Karpas-422 (cell line): Measurements from ENCODE around the gene IFNA6. TPM values are rescaled to one million over a fixed set of nuclear protein-coding genes. Genes with fewer than 3 reads are reported as not detected.
"Not testable (repeated sequence)": the region's sequence is repeated elsewhere in the genome, so short reads cannot be mapped to it uniquely, and the experiment has no call there.

Source experiments
- DNase-seq: peaks from one replicate; pipeline ENCODE4 v3.0.0-alpha.2; 2015
- H2AFZ ChIP-seq: fragments of 200-600 bp; sonication (generic); 2 replicates; pipeline ENCODE4 v1.6.1; 2014; ENCODE audit warnings: antibody characterized with exemption, low read length, mixed read lengths
- H3K27ac ChIP-seq: fragments of 200-600 bp; sonication (generic); 2 replicates; pipeline ENCODE4 v1.5.1; 2014; ENCODE audit warnings: mild to moderate bottlenecking, low read length, moderate library complexity
- H3K27me3 ChIP-seq: fragments of 200-600 bp; sonication (generic); 2 replicates; pipeline ENCODE4 v1.6.1; 2014; ENCODE audit warnings: low read length, mixed read lengths
- H3K36me3 ChIP-seq: fragments of 200-600 bp; sonication (generic); 2 replicates; pipeline ENCODE4 v1.6.1; 2014; ENCODE audit warnings: low read length, mixed read lengths; ENCODE audit not compliant: insufficient read depth
- H3K4me1 ChIP-seq: fragments of 200-600 bp; sonication (generic); 2 replicates; pipeline ENCODE4 v1.6.1; 2014; ENCODE audit warnings: mild to moderate bottlenecking, low read length, mixed read lengths
- H3K4me2 ChIP-seq: fragments of 200-600 bp; sonication (generic); 2 replicates; pipeline ENCODE4 v1.6.1; 2014; ENCODE audit warnings: low read length, low read depth, mild to moderate bottlenecking; ENCODE audit not compliant: poor library complexity, severe bottlenecking
- H3K4me3 ChIP-seq: fragments of 200-600 bp; sonication (generic); 2 replicates; pipeline ENCODE4 v1.5.1; 2014; ENCODE audit warnings: mild to moderate bottlenecking, antibody characterized with exemption, low read length, mixed read lengths
- H3K79me2 ChIP-seq: fragments of 200-600 bp; sonication (generic); 2 replicates; pipeline ENCODE4 v1.6.1; 2014; ENCODE audit warnings: mild to moderate bottlenecking, low read length, mixed read lengths
- H3K9ac ChIP-seq: fragments of 200-600 bp; sonication (generic); 2 replicates; pipeline ENCODE4 v1.6.0; 2014; ENCODE audit warnings: low read length
- H3K9me2 ChIP-seq: fragments of 200-600 bp; sonication (generic), shearing (Covaris generic); replicated peaks from 2 replicates; pipeline ENCODE4 v1.6.0; 2014; ENCODE audit warnings: mild to moderate bottlenecking, low read length, moderate library complexity; ENCODE audit not compliant: insufficient read depth
- H3K9me3 ChIP-seq: fragments of 300-700, 200-600 bp; sonication (generic); 2 replicates; pipeline ENCODE4 v1.6.1; 2014; ENCODE audit warnings: low read length, mixed read lengths
- H4K20me1 ChIP-seq: fragments of 200-600 bp; sonication (generic); 2 replicates; pipeline ENCODE4 v1.6.1; 2014; ENCODE audit warnings: mild to moderate bottlenecking, antibody characterized with exemption, low read length, low read depth; ENCODE audit not compliant: insufficient read depth
- total RNA-seq: library from RNA; depleted of rRNA; stranded (reverse); fragments of >200 nt; shearing (Covaris generic); gene quantifications from 2 replicates; pipeline ENCODE4 v1.2.3, GENCODE V29; 2014; ENCODE audit warnings: low replicate concordance

IFNA6 gene
- total RNA-seq, 1 experiment from 2014 or later, result not detected

DNA sequence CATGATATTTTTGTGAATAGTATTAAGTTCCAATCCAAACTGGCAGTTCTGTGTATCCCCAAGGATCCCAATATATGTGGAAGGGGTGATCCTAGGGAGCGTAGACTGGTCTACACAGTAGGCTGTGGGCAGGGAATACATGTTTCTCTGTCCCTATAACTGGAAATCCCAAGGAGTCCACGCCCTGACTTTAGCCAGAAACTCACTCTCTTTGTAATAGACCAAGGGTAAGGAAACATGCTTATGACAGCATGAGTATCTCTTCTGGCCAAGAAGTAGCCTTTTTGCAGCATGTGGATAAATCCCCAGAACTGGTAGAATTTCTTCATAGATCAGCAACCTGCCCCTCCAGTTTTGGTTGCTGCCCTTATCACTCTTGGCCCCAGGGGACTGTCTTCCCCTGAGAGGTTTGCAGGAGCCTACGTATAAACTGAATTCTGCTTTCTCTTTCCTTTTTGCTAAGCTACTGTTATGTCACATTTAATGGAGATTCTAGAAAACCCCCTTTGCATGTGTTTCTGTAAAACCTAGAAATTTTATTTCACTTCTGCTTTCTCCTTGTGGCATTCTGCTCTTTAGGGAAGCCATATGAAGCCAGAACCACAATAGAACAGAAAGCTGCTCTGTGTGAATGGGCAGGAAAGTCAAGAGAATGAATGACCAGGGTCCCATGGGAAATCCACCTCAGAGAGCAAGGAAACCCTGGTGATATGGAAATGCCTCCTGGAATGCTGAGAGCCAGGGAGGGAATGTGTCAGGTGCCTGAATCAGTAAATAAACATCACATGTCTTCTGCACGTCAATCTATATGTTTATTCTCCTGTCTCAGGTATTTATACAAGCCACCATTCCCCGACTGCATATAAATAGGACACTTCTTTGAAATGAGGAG, 31.0 kb upstream of the IFNA6 start:
- DNase-seq, result peak; percentile 88
- no peak overlapping the region for H3K9ac ChIP-seq
- no peak overlapping the region for H3K4me3 ChIP-seq
- H3K9me2 ChIP-seq, result no peaks in the 10 kb centered on the region
- H3K9me3 ChIP-seq, result no peaks in the 10 kb centered on the region
- H3K27me3 ChIP-seq, result no peaks in the 10 kb centered on the region
- no peak overlapping the region for H3K4me2 ChIP-seq
- H2AFZ ChIP-seq, result no peak overlapping the region
- H3K36me3 ChIP-seq, result no peaks in the 10 kb centered on the region
- H4K20me1 ChIP-seq, result peaks cover 12% of the 10 kb centered on the region; the same call in 1 of the 2 replicates
- H3K4me1 ChIP-seq, result no peaks in the 10 kb centered on the region
- H3K27ac ChIP-seq, result no peak overlapping the region
- no peaks in the 10 kb centered on the region for H3K79me2 ChIP-seq

DNA sequence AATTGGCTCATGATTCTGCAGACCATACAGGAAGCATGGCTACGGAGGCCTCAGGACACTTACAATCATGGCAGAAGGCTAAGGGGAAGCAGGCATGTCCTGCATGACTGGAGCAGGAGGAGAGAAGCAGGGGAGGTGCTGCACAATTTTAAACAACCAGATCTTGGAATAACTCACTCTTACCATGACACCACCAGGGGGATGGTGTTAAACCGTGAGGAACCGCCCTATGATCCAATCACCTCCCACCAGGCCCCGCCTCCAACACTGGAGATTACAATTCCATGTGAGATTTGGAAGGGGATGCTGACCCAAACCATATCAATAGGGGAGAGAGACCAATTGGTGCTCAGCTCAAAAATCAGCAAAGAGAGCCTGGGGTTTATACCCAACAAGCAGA, 20.8 kb upstream of the IFNA6 start:
- not testable (repeated sequence) for H3K4me2 ChIP-seq, H3K27me3 ChIP-seq, H3K9me2 ChIP-seq, DNase-seq, H3K27ac ChIP-seq, H3K9ac ChIP-seq, H2AFZ ChIP-seq, H3K79me2 ChIP-seq, H3K9me3 ChIP-seq, H4K20me1 ChIP-seq, H3K36me3 ChIP-seq, H3K4me3 ChIP-seq, H3K4me1 ChIP-seq

DNA sequence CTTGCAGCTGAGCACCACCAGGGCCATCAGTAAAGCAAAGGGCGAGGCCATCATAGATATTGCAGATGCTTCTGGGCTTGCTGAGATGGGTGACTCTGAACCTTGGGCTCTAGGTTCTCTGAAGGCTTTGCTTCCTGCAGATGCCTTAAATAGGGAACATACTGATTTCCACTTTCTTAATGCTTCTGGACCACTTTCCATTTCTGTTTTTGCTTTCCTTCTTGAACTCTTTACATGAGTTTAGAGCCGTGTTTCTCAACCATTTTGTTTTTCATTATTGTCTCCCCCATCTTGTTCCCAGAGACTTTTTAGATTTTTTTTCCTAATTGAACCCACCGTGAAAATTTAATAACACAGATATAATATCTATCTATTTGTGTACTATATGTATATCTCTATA, 17.3 kb upstream of the IFNA6 start, which contains the start of gene IFNA13:
IFNA13 (minus strand) TSS at position 101 of the 400 bp plus-strand sequence; CDS start at position 54, 47 bp downstream.
- Histone ChIP-seq H3K9ac (no peak within 1 kb of the TSS), H3K79me2 (no peaks in the 10 kb centered on the region), H3K9me3 (no peaks in the 10 kb centered on the region), H3K4me3 (no peak within 1 kb of the TSS), H3K4me2 (no peak within 1 kb of the TSS), H2AFZ (no peak within 1 kb of the TSS), H4K20me1 (no peaks in the 10 kb centered on the region), H3K4me1 (no peaks in the 10 kb centered on the region), H3K27me3 (no peaks in the 10 kb centered on the region), H3K36me3 (no peaks in the 10 kb centered on the region), H3K9me2 (no peaks in the 10 kb centered on the region), H3K27ac (no peak within 1 kb of the TSS)
- no peak for DNase-seq

DNA sequence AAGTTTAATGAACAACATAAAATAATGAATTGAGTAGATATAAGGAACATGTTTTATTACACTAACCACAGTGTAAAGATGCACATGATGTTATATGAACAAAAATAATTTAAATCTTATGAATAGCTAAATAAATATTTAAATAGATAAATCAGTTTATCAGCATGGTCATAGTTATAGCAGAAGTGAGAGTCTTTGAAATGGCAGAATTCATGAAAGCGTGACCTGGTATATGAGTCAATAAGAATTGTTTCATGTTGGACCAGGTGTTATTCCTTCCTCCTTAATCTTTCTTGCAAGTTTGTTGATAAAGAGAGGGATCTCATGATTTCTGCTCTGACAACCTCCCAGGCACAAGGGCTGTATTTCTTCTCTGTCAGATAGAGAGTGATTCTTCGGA, 16.5 kb upstream of the IFNA6 start:
- H3K9ac ChIP-seq, H3K27ac ChIP-seq, H3K27me3 ChIP-seq, H3K36me3 ChIP-seq, H3K4me3 ChIP-seq, H3K9me3 ChIP-seq, H4K20me1 ChIP-seq, H3K79me2 ChIP-seq, H3K4me2 ChIP-seq, DNase-seq, H3K9me2 ChIP-seq, H2AFZ ChIP-seq, H3K4me1 ChIP-seq: not testable (repeated sequence)

DNA sequence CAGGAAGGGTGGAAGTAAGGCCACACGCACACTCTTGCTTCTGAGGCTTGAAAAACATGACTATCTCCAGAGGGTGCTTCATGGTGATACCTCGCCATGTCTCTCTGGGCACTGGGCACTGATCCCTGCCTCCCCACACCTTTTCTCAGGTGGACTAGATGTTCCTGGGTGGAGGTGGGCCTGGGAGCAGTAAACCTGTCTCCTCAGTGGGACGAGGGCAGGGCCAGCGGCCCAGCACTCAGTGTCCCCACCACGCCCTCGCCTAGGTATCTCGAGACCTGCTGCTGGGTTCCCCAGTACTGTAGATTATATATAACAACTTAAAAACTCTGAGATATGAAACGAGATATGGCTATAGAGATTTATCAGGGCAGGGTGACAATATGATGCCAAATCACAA, 11.6 kb upstream of the IFNA6 start:
- no peak overlapping the region for H3K9ac ChIP-seq
- no peak for DNase-seq
- no peaks in the 10 kb centered on the region for H3K9me2 ChIP-seq
- H2AFZ ChIP-seq, result no peak overlapping the region
- H3K4me3 ChIP-seq, result no peak overlapping the region
- no peaks in the 10 kb centered on the region for H3K27me3 ChIP-seq
- no peak overlapping the region for H3K27ac ChIP-seq
- no peaks in the 10 kb centered on the region for H3K36me3 ChIP-seq
- H3K9me3 ChIP-seq, result no peaks in the 10 kb centered on the region
- H3K4me1 ChIP-seq, result no peaks in the 10 kb centered on the region
- no peaks in the 10 kb centered on the region for H4K20me1 ChIP-seq
- H3K79me2 ChIP-seq, result no peaks in the 10 kb centered on the region
- H3K4me2 ChIP-seq, result no peak overlapping the region

DNA sequence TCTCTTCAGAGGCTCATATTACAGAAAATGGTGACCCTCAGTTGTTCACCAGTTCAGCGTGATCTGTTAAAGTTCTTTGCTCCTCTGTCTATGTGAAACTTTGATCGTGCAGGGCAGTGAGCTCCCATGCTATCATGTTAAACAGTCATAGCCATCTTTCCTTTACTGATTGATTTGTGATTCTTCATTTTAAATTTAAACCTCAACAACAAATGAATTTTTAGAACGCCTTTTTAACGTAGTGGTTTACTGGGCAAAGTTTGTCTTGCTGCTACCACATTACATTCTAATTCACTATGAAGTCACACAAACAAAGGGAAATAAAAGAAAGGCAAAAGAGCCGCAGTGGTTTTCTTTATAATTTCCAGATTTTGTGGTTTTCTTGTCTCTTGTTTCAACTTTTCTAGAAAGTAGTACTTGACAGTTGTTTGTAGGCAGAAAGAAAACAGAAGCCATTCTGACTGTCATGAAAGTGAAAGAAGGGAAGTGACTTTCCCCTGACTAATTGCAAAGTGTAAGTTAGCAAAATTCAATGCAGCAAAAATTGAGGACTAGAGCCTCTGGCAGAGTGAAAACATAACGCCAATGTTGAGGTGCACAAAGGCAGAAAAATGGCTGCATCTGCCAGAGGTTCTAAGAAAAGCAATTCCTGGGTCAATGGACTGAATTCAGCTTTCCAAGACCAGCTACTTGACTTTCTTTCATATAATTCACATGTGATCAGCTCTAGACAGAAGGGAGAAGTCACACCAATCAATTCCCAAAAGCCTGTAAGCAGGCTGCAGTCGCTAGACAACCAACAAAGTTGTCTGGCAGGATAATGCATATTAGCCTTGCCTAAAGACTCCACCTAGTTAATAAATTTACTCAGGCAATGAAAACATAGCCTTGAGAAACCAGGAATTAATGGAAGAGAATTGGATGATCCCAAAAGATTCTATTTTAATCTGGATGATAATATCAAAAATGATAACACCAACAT, 7.1 kb upstream of the IFNA6 start:
- H3K79me2 ChIP-seq, result no peaks in the 10 kb centered on the region
- H3K4me3 ChIP-seq, result no peak overlapping the region
- no peaks in the 10 kb centered on the region for H3K36me3 ChIP-seq
- no peaks in the 10 kb centered on the region for H3K27me3 ChIP-seq
- H3K27ac ChIP-seq, result no peak overlapping the region
- H4K20me1 ChIP-seq, result no peaks in the 10 kb centered on the region
- H3K9ac ChIP-seq, result no peak overlapping the region
- no peak overlapping the region for H3K4me2 ChIP-seq
- no peak for DNase-seq
- H2AFZ ChIP-seq, result no peak overlapping the region
- no peaks in the 10 kb centered on the region for H3K9me2 ChIP-seq
- H3K4me1 ChIP-seq, result no peaks in the 10 kb centered on the region
- no peaks in the 10 kb centered on the region for H3K9me3 ChIP-seq

DNA sequence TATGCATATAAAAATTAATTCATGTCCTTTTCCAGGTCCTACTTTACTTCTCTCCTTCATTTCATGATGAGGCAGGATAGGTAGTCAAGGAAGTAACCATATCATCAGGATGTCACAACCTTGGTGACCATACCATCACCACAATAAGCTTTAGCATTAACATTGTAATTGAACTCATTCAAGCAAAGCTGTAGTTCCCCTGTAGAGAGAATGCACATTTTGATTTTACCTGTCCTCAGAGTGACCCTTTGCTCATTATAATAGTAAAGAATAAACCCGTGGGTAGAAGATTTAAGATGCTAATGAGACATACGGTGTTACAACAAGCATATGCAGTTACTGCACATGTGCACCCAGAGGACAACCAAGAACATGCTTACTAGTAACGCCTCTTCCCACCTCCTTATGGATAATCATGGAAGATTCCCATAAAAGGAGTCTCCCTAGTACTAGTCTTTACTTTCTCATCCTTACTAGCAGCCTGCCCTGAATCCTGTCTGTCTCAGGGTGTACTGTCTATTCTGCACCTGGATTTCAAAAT, 2.2 kb downstream of the IFNA6 start:
- no peak overlapping the region for H2AFZ ChIP-seq
- H3K36me3 ChIP-seq, result no peaks in the 10 kb centered on the region
- H3K9ac ChIP-seq, result no peak overlapping the region
- H3K9me2 ChIP-seq, result no peaks in the 10 kb centered on the region
- no peak overlapping the region for H3K4me2 ChIP-seq
- no peak overlapping the region for H3K4me3 ChIP-seq
- H3K27ac ChIP-seq, result no peak overlapping the region
- no peak for DNase-seq
- no peaks in the 10 kb centered on the region for H3K4me1 ChIP-seq
- H4K20me1 ChIP-seq, result no peaks in the 10 kb centered on the region
- no peaks in the 10 kb centered on the region for H3K9me3 ChIP-seq
- H3K27me3 ChIP-seq, result no peaks in the 10 kb centered on the region
- no peaks in the 10 kb centered on the region for H3K79me2 ChIP-seq

DNA sequence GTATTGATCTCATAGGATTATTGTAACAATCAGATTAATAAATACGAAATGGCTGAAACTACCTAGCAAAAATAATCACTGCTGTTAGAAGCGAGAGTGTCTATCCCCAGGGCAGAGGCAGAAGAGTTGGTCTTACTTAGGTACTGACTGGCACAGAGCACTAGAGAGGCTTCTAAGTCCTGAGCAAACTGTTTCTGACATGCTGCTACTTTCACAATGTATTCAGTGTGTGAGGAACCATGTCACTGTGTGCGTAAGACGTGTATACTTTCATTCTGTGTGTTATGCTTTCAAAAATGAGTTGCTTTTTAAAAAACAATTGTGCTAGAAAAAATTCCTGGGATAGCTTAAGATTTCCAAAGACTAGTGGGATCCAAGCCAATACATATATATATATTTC, 10.0 kb downstream of the IFNA6 start:
- H3K27me3 ChIP-seq, result no peaks in the 10 kb centered on the region
- H3K4me1 ChIP-seq, result peaks cover 5% of the 10 kb centered on the region
- DNase-seq, result no peak
- no peak overlapping the region for H3K27ac ChIP-seq
- no peaks in the 10 kb centered on the region for H4K20me1 ChIP-seq
- H3K79me2 ChIP-seq, result no peaks in the 10 kb centered on the region
- no peak overlapping the region for H3K4me2 ChIP-seq
- H3K9ac ChIP-seq, result no peak overlapping the region
- no peaks in the 10 kb centered on the region for H3K36me3 ChIP-seq
- no peak overlapping the region for H3K4me3 ChIP-seq
- no peaks in the 10 kb centered on the region for H3K9me3 ChIP-seq
- H3K9me2 ChIP-seq, result no peaks in the 10 kb centered on the region
- H2AFZ ChIP-seq, result no peak overlapping the region
